ENCODE results near the gene KCNT2. TPM values are rescaled to one million over a fixed set of nuclear protein-coding genes. Genes with fewer than 3 reads are reported as not detected.

Gene KCNT2
- total and polyA plus RNA-seq, 2 of the 8 experiments (the other 6 are each of a cell fraction or from before 2014, with no cell fraction given): 2.3 to 10.2 TPM

DNA sequence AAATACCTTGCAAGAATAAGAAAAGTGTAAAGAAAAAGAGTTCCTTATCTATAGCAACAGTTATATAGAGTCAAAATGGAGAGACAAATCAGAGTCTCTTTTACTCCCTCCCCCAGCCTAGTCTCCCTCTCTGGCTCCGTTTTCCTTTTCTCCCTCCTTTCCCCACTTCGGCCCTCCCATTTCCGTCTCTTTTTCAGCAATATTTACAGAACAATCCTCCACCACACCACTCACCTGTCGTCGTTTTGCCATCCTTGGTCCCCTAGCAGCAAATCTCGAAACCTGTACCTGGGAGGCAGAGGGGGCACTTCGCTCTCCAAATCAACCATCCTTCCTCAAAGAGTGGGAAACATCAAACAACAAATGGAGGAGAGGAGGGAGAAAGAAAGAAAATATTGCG lies 259 bp downstream of the KCNT2 start:
- Histone ChIP-seq H3K36me3 (ENCODE audit: control insufficient read depth in 2 of 4, insufficient read depth in 4 of 4, low read length in 3 of 4) (peaks cover 0 to 4% (median 0%) of the 10 kb centered on the region in 4 experiments; a peak in 1 of 8 replicates), H3K27me3 (replicated peaks in 1 of 4; ENCODE audit: control insufficient read depth in 3 of 4, extremely low read depth in 1 of 4, insufficient read depth in 3 of 4, low read length in 3 of 4) (no peaks in the 10 kb centered on the region), H4K20me1 (replicated peaks in 1 of 2; ENCODE audit: control insufficient read depth in 1 of 2, insufficient read depth in 2 of 2, low read length in 2 of 2) (no peaks in the 10 kb centered on the region), H3K18ac (ENCODE audit: extremely low read depth, low read length) (peak overlapping the region; percentile 96), H4K91ac (replicated peaks; ENCODE audit: insufficient read length, low read length) (peak overlapping the region; percentile 81), H2BK12ac (ENCODE audit: low read depth, low read length) (peak overlapping the region; percentile 95; the same call in 1 of the 2 replicates), H2AFZ (ENCODE audit: low read length) (peak overlapping the region; percentile 95), H4K8ac (ENCODE audit: extremely low read depth, insufficient read depth, low read length) (no peak overlapping the region; the same call in 1 of the 2 replicates), H3K9me3 (ENCODE audit: insufficient read depth in 2 of 2, low read depth in 1 of 2, low read length in 1 of 2) (no peaks in the 10 kb centered on the region), H3K79me2 (ENCODE audit: control insufficient read depth in 1 of 2, insufficient read depth in 2 of 2, low read length in 2 of 2) (peaks cover 0 to 49% of the 10 kb centered on the region in 2 experiments; a peak in 3 of 4 replicates), H2BK120ac (replicated peaks; ENCODE audit: low read depth, low read length) (peak overlapping the region; percentile 76), H3K27ac (ENCODE audit: low read depth, low read length) (peak overlapping the region; percentile 85), H2AK5ac (ENCODE audit: low read depth, low read length) (no peak overlapping the region; the same call in 1 of the 2 replicates), H3K4me2 (ENCODE audit: insufficient read depth in 1 of 2, low read depth in 2 of 2, low read length in 2 of 2) (peak overlapping the region; percentile 82 to 85), H3K23ac (ENCODE audit: insufficient read length) (peak overlapping the region; percentile 86), H3K23me2 (ENCODE audit: low read depth, low read length) (peaks cover 6% of the 10 kb centered on the region; the same call in 1 of the 2 replicates), H3K56ac (replicated peaks; ENCODE audit: insufficient read length, low read depth, low read length) (peak overlapping the region; percentile 36), H4K5ac (ENCODE audit: insufficient read length, low read depth, low read length) (peak overlapping the region; percentile 99), H2BK5ac (ENCODE audit: low read depth, low read length) (peak overlapping the region; percentile 99), H3K14ac (ENCODE audit: insufficient read length) (no peak overlapping the region), H3K79me1 (ENCODE audit: low read depth, low read length) (no peaks in the 10 kb centered on the region), H3K4me1 (replicated peaks in 1 of 4; ENCODE audit: control insufficient read depth in 3 of 4, insufficient read depth in 4 of 4, low read length in 3 of 4) (peaks cover 0 to 10% (median 8%) of the 10 kb centered on the region in 4 experiments; a peak in 5 of 7 replicates), H2BK20ac (ENCODE audit: low read length) (no peak overlapping the region), H3K4me3 (ENCODE audit: extremely low read depth in 1 of 4, insufficient read depth in 2 of 4, low read depth in 3 of 4, low read length in 4 of 4) (peak overlapping the region; percentile 51 to 98 (median 88)), H3K4ac (replicated peaks; ENCODE audit: insufficient read length, low read depth, low read length) (peak overlapping the region; percentile 12), H2BK15ac (ENCODE audit: low read length) (peak overlapping the region; percentile 23; the same call in 1 of the 2 replicates), H3K9ac (replicated peaks in 1 of 4; ENCODE audit: extremely low read depth in 1 of 4, low read depth in 3 of 4, low read length in 3 of 4) (peak overlapping the region; percentile 75 to 99 (median 82))
- WGBS, 2 experiments (ENCODE audit: extremely low coverage in 1 of 2, insufficient coverage in 1 of 2, insufficient read length in 1 of 2, insufficient replicate concordance in 2 of 2, low coverage in 1 of 2, low lambda C conversion rate in 2 of 2, missing lambda C conversion rate in 1 of 2): 0% methylated on average over 8 of the region's 8 CpGs; no CpG with 5 or more reads in 1 of the 2 experiments
- FAIRE-seq (no peak), DNase-seq (ENCODE audit: low read depth in 1 of 2, low spot score in 2 of 2) (no peak)
- ChIA-PET POLR2A (ENCODE audit: partially characterized antibody) (interaction anchor here (0.7 to 3.1 kb wide), 17 partner anchors 8 to 889 kb away, joined by 3 to 18 read pairs (median 5); no protein-coding TSS in a partner anchor), CTCF (ENCODE audit: partially characterized antibody) (interaction anchor here (1.3 kb wide), 1 partner anchor 19 kb away, joined by 5 read pairs; no protein-coding TSS in a partner anchor)
- TF ChIP-seq TAF7 (optimal IDR thresholded peaks at IDR 0.05; ENCODE audit: borderline replicate concordance, low read depth, low read length) (peak; percentile 47), SIN3A (conservative IDR thresholded peaks at IDR 0.05 in 1 of 2, IDR thresholded peaks at IDR 0.05 in 1 of 2; ENCODE audit: low read depth in 1 of 2, low read length in 2 of 2) (no peak), CBX8 (IDR thresholded peaks at IDR 0.05; ENCODE audit: borderline replicate concordance, low read depth, low read length) (no peak)

All from H1 (cell line).